Superior temporal gyrus (tissue), 1 donor: Measurements from ENCODE around the gene UNC5A.

Experiments used
- DNase-seq: peaks from one replicate; pipeline ENCODE4 v3.0.0-alpha.2; 2016; ENCODE audit errors: extremely low spot score

Gene UNC5A

DNA sequence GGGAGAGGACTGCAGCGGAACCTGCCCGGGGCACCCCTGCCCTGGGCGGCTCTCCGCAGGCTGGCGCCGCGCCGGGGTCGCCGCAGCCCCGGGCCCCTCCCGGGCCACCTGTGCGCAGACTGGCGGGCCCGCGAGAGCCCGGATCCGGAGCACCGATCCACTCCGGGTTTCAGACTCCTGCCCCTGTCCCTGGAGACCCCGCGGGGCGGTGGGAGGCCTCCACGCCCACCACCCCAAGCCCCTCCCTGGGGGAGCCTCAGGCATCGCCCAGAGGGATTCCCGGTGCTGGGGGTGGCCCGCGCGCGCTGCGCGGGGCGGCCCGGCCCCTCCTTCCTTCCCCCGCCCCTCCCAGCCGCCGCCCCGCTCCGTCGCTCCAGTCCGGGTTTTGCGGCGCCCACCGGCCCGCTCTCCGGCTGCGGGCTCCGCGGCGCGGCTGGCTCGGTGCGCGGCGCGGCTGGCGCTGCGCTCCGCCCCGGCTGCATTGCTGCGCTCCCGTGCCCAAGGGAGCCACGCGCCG, at the start of gene UNC5A:
TSS of gene UNC5A (plus strand) at position 479 of the 517 bp plus-strand sequence. CDS start 192 bp downstream, outside the sequence.
- no peak for DNase-seq

DNA sequence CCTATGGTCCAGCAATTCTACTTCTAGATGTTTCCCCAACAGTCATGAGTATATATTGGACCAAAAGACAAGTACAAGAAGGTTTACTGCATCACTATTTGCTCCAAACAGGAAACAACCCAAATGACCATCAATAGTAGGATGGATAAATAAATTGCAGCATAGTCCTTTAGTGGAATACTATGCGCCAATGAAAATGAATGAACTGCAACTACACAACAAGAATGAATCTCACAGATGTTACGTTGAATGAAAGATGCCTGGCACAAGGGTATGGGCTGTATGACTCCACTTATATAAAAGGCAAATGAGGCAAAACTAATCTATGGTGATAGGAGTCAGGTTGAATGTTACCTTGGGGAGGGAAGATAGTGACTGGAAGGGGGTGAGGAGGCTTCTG, 48.6 kb upstream of the UNC5A start:
- no peak for DNase-seq

DNA sequence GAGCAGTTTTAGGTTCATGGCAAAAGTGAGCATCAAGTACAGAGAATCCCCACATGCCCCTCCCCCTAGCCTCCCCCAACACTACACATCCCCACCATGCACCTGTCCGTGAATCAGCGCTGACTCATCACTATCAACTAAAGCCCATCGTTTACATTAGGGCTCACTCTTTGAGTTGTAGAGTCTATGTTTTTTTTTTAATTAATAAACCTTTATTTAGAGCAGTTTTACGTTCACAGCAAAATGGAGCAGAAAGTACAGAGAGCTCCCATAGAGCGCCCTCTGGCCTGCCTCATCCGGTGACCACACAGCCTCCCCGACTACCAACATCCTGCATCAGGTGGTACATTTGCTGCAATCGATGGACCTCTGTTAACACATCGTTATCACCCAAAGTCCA, 47.9 kb upstream of the UNC5A start:
- DNase-seq: no peak

DNA sequence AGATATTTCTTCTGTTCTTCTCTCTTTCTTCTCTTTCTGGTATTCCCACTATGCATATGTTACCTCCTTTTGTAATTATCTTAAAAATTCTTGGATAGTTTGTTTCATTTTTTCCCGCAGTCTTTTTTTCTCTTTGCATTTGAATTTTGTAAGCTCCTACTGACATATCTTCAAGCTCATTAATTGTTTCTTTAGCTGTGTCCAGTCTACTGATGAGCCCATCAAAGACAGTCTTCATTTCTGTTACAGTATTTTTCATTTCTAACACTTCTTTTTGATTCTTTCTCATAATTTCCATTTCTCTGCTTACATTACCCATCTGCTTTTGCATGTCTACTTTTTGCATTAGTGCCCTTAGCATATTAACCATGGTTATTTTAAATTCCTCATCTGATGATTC, 44.7 kb upstream of the UNC5A start:
- DNase-seq: no peak

DNA sequence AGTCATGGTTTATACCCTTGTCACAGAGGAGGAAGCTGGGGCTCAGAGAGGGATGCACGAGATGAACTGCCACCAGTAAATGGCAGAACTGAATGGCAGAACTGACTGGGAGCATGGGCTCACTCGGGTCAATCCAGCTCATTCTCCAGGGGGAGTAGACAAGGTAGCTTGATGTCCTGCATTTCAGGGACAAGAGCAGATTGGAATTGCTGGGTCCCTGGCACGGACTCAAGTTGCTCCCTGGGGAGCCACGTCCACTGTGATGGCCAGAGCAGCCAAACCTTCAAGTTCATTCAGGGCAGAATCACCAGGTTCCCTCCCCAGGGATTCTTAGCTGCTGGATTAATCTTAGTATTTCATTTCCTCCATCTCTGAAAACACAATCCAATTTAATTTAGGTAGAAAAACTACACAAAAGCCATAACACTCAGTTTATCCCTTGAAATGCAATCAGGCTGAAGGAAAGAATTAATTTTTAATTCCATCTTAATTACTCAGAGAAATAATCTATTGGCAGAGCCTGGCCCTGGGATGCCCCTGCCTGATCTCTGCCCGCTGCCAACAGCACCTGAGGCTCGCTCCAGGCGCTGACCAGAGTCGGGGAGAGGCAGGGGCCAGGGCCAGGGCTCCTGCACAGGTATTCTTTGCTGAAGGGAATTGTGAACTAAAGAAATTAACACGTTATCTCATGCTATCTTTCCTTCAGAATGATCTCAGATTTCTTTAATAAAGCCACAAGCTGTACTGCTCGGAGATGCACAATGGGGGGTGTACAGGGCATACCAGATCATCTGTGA, 42.0 kb upstream of the UNC5A start:
- no peak for DNase-seq

DNA sequence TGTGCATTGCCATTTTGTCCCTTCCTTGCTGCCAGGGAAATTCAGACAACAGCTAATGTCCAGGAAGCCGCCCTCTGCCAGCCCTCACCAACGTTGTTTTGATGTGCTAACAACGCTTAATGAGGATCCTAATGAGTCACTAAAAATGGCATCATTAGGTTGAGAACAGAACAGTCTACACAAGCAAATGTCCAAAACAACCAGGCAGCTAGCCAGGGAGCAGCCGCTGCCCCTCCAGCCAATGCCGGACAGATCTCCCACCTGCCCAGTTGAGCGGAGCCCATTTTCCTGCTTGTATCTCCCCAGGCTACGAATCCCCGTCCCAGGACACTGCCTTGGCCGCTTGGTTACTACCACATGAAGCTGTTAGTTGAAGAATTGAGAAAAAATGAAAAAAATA, 40.4 kb upstream of the UNC5A start:
- no peak for DNase-seq

DNA sequence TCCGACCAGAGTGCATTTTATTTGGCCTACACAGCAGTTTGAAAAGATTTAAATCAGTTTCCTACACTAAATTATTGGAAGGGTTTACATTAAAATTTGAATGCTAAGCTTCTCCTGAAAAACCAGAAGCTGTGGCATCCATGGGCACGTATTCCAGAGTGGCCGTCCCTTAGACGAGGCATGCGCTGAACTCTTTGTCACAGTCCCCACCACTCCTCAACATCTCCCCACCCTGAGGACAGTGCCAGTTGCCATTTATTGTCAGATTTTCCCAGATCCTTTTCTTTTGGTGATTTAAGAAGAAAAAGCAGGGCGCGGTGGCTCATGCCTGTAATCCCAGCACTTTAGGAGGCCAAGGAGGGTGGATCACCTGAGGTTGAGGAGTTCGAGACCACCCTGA, 39.9 kb upstream of the UNC5A start:
- DNase-seq: no peak

DNA sequence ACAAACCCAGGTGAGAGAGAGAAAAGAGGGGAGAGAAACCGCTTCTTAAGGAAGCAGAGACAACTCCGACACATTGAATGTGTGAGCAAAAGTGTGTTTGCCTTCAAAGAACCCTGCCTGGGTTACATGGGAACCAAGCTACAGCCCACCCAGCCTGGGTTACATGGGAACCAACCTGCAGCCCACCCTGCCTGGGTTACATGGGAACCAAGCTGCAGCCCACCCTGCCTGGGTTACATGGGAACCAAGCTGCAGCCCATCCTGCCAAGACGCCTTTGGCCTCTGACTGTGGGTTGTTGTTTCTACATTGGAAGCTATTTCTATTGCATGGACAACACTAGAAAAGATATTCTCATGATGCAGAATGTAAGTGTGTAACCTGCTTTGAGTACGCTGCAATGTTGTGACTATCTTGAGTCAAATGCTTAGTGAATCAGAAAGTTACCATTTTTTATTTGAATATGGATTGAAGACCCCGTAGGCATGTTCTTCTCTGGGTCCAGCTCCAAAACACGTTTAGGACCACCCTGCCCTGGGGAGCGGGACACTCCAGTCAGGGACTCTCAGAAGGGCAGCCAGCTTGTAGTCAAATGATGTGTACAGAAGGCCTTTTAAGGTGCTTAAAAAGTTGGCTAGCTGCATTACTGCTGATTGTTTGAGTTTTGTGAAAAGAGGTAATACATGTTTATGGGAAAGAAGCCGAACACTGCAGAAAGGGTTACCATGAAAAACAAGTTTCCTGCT, 39.1 kb upstream of the UNC5A start:
- DNase-seq: no peak

DNA sequence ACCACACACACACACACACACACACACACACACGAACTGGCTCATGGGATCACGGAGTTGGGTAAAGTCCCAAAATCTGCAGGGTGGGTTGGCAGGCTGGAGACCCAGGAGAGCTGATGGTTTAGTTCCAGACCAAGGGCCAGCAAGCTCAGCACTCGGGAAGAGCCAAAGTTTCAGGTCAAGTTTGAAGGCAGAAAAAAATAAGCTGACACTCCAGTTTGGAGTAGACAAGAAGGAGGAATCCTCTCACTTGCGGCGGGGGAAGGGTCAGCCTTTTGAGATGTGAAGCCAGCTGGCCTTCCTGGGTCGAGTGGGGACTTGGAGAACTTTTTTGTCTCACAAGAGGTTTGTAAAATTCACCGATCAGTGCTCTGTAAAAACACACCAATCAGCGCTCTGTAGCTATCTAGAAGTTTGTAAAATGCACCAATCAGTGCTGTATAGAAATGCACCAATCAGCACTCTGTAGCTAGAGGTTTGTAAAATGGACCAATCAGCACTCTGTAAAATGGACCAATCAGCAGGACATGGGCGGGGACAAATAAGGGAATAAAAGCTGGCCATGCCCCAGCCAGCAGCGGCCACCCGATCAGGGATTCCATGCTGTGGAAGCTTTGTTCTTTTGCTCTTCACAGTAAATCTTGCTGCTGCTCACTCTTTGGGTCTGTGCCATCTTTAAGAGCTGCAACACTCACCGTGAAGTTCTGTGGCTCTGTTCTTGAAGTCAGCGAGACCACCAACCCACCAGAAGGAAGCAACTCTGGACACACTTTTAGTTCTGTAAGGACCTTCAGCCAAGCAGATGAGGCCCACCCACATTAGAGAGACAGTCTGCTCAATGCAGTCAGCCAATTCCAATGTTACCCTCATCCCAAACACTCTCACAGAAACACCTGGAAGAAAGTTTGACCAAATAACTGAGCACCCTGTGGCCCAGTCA, 37.8 kb upstream of the UNC5A start:
- DNase-seq: no peak

DNA sequence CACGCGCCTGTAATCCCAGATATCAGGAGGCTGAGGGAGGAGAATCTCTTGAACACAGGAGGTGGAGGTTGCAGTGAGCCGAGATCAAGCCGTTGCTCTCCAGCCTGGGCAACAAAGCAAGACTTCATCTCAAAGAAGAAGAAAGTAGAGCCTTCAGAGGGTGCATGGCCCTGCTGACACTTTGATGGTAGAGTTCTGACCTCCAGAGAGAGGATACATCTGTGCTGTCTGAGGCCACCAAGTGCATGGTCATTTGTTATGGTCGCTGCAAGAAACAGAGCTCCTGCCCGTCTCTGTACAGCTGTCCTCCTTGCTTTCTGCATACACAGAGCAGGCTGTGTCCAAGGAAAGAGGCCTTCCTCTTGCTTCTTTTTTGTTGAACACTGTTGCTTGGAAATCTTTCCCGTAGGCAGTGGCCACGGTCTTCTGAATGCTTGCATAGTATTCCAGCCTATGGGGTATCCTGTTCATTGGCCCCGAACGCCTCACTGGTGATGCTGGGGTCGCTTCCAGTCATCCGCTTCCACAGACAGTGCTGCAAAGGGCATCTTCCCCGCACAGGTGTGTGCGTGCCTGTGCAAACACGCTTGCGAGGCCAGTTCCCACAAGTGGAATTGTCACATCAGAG, 36.8 kb upstream of the UNC5A start:
- no peak for DNase-seq

DNA sequence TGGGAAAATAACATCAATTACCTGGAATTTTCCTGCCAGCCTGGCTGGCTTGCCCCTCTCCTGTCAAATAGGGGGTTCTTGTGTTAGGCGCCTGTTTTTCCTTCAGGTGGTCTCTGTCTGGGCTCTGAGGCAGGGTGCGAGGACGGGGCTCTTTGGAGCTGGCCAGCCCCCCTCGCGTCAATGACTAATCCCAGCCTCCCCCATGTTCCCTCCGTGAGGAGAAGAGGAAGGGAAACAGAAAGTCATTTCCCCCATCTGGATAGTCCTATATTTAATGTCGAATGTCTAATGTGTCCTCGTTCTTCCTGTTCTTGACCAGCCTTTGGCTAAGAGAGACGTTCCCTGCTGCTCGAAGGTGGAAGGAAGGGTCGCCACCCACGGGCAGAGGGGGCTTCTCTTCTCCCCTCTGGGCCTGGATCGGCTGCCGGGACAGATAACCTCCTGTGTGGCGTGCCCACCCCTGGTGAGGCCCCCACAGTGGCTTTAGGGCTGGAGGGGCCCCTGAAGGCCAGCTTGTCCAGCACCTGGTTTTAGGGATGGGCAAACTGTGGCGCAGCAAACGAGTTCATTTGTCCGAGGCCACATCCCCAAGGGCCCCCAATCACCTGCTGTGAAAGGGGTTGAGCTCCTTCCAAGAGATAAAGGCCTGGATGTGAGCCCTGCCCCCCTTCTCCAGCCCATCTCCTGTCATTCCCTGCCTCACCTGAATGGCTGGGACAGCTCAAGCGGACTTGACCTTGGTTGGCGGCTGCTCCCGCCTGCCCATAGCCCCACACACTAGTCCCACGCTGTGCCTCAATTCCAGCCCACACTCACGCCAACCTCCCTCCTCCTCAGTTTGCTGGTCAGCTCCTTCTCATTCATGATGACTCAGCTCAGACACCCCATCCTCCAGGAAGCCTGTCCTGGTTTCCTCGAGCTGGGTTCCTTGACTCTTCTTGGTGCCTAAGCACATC, 35.9 kb upstream of the UNC5A start:
- DNase-seq: no peak

DNA sequence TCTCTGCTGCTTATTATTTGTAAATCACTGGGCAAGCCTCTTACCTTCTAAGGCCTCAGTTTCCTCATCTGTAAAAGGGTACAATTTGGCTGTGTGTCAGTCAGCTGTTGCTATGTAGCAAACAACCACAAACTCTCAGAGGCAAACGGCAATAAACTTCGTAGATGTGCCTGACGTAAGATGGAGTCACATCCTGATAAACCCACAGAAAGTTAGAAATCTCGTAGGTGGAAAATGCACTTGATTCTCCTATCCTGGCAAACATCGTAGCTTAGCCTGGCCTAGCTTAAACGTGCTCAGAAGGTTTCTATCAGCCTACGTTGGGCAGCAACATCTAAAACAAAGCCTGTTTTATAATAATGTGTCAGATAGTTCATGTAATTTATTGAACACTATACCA, 35.0 kb upstream of the UNC5A start:
- DNase-seq: no peak

DNA sequence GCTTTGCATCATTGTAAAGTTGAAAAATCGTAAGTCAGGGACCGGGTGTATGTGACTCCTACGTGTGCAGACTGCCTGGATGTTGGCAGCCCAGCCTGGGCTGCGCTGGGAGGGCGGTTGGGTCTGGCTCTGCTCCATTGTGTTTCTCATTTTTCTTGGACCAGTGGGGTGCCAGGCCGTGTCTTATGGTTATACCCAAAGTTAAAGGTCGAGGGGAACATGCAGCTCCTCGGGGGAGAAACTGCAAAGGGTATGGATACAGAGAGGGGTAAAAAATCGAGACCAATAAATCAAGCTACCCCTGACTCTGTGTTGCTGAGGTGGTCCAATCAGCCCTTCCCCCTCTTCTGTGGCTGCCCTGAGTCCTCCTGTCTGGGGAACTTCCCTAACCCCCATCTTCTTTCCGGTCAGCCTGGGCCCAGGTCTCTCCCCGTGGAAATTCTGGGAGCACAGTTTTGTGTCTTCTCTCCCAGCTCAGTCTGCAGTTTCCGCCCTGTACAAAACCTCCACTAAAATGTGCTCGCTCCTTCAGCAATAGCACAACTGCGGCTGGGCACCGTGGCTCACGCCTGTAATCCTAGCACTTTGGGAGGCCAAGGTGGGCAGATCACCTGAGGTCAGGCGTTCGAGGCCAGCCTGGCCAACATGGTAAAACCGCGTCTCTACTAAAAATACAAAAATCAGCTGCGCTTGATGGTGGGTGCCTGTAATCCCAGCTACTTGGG, 34.1 kb upstream of the UNC5A start:
- no peak for DNase-seq

DNA sequence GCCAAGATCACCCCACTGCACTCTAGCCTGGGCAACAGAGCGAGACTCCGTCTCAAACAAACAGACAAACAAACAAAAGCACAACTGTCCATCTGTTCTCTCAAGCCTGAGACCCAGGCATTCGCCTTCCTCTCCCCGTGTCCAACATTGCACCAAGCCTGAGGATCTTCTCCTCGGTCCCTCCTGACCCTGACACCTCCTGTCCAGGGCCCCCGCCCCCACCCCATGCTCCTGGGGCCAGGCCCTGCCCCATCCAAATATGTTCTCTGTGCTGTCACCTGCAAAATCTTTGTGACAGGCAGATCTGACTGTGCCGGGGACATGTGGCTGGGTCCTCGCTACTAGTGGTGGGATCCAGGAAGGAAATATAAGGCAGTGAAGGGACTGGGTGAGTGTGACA, 33.4 kb upstream of the UNC5A start:
- DNase-seq: no peak

DNA sequence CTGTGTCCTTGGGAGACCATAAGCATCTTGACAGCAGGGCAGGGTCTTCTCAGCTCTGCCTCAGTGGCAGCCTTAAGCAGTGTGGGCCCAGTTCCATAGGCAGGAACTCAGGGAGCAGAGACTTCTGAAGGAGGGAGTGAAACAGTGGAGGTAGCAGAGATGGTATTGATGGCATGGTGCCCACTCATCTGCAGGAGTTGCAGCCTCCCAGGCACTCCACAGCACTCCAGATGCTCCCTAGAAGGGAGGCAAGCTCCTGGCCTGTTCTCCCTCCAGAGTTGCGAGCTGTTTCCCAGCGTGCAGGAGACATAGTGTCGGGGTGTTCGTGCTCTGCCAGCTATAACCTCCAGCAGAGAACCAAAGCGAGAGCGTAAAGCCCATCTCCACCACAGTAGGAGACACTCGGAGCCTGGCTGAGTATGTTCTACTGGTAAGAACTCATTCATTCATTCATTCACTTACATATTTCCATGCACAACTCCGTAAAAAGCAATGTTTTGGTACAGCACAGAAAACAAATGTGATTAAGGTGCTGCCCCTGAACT, 31.4 kb upstream of the UNC5A start:
- no peak for DNase-seq

DNA sequence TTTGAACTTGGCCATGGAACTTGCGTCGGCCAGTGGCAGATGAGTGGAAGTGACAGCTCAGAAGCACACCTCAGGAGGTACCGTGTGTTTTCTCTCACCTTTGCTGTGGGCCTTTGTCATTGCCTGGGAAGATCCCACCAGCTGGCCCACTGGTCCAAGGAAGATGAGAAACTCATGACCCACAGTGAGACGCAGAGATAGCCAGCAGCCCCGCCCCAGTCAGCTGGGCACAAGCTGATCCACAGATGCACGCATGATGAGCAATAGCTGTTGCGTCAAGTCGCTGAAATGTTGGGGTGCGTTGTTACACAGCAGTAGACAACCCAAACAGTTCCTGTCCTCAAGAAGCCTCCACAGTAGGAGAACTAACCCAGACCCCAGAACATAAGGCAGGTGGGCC, 30.8 kb upstream of the UNC5A start:
- no peak for DNase-seq

DNA sequence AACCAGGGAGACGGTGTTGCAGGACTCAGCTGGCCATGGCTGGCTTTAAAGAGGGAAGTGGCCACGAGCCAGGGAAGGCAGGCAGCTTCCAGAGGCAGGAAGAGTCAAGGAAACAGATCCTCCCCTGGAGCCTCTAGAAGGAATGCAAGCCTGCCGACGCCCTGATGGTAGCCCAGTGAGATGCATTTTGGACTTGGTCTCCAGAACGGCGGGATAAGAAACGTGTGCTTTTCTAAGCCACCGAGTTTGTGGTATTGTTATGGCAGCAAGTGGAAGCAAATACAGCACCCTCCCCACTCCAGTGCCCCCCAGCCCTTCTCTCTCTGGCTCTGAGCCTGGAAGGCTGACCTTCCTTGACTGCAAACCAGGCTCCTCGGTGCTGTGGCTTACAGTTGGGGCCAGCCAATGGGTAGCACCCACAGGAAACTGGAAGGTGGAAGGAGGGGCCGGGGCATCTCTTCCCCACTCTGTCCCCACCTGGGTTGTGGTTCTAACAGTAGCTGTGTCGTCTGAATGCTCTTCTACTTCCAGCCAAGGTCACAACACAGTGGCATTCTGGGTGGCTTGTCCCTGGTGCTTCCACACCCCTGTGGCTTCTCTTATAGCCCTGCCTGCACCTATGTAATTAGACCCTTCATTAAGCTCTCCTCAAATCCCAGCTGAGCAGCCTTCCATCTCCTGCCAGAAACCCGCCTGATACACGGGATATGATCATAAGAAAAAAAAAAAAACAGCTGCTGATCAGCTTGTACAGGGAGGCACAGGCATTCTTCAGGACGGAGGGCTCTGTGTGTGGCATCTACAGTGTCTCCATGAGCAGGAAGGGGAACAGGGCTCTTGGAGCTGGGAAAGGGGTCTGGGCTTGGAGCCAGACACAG, 29.9 kb upstream of the UNC5A start:
- no peak for DNase-seq

DNA sequence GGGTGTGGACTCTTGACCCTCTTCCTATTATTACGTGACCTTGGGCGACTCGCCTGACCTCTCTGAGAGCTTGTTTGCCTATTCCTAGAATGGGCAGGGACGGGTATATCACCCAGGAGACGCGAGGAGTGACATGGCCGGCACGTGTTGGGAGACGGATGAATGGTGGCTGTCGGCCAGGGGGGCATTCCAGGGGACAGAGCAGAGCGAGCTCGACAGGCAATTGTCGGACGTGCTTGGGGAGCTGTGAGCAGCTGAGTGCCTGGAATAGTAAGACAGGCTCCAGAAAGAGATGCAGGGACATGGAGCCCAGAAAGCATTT, 29.3 kb upstream of the UNC5A start:
- DNase-seq: no peak
